Hindlimb muscle (tissue), 1 donor: Measurements from ENCODE around the gene PDXDC1. TPM values are rescaled to one million over a fixed set of nuclear protein-coding genes. Genes with fewer than 3 reads are reported as not detected.
"Not testable (repeated sequence)": the region's sequence is repeated elsewhere in the genome, so short reads cannot be mapped to it uniquely, and the experiment has no call there.

Experiments used
- DNase-seq: peaks from one replicate; pipeline ENCODE4 v3.0.0-alpha.2; 2013
- polyA plus RNA-seq: library from polyadenylated mRNA; unstranded; fragments of 120-200 nt; gene quantifications from one replicate; pipeline ENCODE4 v1.2.1, GENCODE V29; 2013; ENCODE audit not compliant: insufficient read length

Gene PDXDC1
- 39.5 TPM for polyA plus RNA-seq

DNA sequence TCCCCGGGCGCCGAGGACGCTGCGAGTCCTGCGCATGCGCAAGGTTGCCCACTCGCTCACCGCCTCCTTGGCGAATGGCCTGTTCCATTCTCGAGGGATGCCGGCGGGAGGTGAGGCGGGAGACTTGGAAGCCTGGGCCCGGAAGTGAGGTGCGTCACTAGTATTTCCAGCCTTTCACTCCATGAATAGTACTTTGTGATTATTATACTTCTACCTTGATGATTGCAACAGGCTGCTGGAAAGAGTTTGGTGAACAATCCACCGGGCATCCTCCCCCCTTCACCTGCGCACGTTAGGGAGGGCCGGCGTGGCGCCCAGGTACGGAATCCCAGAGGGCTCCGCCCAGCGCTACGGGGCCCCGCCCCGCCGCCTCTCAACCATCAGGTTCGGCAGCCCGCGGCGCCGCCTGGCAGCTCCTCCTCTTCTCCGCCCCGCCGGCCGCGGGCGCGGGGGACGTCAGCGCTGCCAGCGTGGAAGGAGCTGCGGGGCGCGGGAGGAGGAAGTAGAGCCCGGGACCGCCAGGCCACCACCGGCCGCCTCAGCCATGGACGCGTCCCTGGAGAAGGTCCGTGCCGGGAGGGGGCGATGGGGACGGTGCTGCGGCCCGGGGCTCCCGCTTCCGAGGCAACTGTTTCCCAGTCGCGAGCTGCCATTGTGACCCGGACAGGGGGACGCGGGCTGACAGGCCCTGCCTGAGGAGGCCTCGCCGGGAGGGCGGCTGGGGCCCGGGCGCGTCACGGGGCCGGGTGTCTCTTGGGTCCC lies at the start of gene PDXDC1:
Gene PDXDC1 (plus strand): TSS at position 371 of the 762 bp plus-strand sequence. CDS start 174 bp downstream, at position 545.
- peak; percentile 84 for DNase-seq

DNA sequence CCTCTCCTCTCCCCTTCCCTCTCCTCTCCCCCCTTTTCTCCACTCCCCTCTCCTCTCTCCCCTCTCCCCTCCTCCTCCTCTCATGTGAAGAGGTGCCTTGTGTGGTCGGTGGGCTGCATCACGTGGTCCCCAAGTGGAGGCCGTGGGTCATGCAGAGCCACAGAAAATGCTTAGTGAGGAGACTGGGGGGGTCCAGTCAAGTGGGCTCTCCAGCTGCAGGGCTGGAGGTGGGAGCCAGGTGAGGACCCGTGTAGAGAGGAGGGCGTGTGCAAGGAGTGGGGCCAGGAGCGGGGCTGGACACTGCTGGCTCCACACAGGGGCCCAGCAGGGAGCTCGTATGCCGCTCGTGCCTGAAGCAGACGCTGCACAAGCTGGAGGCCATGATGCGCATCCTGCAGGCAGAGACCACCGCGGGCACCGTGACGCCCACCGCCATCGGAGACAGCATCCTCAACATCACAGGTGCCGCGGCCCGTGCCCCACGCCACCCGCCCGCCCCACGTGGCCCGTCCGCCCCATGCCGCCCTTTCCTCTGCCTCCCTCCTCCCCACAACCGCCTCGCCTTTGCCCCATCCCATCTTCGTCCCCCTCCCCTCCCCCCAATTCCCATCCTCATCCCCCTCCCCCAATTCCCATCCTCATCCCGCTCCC lies 46.6 kb upstream of the PDXDC1 start:
- DNase-seq: not testable (repeated sequence)

GRCh38 chr16:14929176-14929575 lies 45.6 kb upstream of the PDXDC1 start:
- not testable (repeated sequence) for DNase-seq

- not testable (repeated sequence) for DNase-seq
These were observed 44.6 kb upstream of the PDXDC1 start for GRCh38 chr16:14930246-14930645.

GRCh38 chr16:14930971-14931370 lies 43.9 kb upstream of the PDXDC1 start:
- DNase-seq: not testable (repeated sequence)

DNA sequence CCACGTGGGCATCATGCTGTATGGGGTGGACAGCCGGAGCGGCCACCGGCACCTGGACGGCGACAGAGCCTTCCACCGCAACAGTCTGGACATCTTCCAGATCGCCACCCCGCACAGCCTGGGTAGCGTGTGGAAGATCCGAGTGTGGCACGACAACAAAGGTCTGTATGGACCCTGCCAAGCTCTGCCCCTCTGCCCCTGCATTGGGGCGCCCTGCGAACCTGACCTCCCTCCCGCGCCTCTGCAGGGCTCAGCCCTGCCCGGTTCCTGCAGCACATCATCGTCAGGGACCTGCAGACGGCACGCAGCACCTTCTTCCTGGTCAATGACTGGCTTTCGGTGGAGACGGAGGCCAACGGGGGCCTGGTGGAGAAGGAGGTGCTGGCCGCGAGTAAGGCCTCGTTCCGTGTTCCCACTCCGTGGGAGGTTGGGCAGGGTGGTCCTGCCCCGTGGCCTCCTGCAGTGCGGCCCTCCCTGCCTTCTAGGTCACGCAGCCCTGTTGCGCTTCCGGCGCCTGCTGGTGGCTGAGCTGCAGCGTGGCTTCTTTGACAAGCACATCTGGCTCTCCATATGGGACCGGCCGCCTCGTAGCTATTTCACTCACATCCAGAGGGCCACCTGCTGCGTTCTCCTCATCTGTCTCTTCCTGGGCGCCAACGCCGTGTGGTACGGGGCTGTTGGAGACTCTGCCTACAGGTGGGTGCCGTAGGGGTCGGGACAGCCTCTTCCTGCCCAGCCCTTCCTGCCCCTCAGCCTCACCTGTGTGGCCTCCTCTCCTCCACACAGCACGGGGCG lies 42.0 kb upstream of the PDXDC1 start:
- DNase-seq: not testable (repeated sequence)

DNA sequence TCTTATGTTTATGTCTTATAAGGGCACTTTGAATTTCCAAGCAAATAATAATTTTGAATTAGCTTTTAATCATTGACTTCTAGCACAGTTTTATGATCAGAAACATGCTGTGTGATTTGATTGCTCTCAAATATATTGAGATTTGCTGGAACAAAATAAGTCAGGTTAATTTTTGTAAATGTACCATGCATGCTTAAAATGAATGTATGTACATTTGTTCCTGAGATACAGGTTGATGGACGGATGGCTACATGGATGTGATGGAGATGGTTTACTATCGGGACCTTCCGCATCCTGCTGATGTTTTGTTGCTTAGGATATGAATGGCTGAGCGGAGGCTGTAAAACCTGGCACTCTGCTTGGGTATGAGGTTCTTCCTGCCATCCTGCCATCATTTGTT lies 37.7 kb upstream of the PDXDC1 start, which contains the start of gene NPIPA1:
Gene NPIPA1 (plus strand): TSS at position 301 of the 400 bp plus-strand sequence. CDS start 0 bp downstream, at position 301.
- not testable (repeated sequence) for DNase-seq

DNA sequence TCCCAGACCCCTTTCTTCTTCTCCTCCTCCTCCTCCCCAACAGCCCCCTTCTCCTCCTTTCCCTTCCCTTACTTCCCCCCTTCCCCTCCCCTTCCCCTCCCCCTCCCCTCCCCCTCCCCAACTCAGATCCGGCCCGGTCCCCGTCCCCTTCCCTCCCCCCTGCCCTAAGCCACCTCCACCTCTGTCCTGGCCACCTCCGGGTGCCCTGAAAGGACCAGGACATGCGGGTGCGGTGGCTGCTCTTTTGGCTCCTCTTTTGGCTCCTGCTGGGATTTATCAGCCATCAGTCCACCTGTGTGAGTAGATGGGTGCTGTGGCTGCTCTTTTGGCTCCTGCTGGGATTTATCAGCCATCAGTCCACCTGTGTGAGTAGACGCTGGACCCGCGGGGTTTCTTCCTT lies 36.8 kb upstream of the PDXDC1 start:
- not testable (repeated sequence) for DNase-seq

DNA sequence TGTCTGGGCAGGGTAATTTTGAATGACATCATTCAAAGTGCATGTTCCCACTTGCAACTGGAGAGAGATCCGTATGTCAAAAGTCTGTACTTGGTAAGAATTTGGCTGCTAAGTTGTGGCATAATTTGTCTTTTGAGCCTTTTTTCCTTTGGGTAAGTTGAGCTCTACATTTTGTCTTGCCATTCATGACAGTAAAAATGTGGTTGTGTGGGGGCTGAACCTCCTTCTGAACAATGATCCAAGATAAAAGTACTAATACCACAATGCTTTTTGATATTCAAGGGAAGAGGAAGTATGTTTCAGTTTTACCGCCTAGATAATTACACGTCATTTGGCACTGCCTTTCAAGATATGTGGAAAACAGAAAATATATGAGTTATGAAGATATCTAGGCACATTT lies 32.1 kb upstream of the PDXDC1 start:
- DNase-seq: not testable (repeated sequence)

DNA sequence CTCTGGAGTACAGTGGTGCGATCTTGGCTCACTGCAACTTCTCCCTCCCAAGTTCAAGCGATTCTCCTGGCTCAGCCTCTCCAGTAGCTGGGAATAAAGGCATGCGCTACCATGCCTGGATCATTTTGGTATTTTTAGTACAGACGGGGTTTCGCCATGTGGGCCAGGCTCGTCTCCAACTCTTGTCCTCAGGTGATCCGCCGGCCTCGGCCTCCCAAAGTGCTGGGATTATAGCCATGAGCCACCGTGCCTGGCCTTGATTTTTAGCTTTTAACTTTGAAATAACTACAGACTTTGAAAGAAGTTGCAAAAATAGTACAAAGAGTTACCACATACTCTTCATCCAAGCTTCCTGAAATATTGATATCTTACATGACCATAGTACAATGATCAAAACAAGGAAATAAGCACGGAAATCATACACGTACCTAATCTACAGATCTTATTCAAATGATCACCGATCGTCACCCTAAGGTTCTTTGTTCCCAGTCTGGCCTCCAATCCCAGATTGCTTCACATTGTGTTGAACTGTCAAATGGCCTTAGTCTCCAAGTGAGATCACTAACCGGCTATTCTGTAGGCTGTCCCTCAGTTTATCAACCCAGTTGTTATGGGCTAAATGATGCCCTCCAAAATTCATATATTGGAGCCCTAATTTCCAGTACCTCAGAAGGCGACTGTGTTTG lies 19.1 kb upstream of the PDXDC1 start:
- no peak for DNase-seq

DNA sequence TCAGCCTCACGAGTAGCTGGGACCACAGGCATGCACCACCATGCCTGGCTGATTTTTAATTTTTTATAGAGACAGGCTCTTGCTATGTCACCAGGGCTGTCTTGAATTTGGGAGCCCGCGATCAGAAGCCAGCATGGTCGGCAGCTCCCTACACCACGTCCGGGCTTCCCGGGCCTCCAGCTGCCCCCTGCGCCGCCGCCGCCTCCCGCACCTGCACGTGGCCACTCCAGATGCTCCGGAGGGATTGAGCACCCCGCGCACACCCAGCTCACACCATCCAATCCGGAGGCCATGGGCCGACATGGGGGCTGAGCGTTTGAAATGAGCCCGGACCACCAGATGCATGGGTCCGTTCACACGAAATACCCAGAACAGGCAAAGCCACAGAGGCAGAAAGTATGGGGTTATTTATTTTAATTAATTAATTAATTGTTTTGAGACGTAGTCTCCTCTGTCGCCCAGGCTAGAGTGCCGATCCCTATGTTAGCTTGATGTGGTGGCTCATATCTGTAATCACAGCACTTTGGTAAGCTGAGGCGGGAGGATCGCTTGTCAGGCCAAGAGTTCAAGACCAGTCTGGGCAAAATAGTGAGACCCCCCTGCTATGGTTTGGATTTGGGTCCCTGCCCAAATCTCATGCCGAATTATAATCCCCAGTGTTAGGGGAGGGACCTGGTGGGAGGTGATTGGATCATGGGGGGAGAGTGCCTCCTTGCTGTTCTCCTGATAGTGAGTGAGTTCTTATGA lies 17.1 kb upstream of the PDXDC1 start:
- DNase-seq: no peak

DNA sequence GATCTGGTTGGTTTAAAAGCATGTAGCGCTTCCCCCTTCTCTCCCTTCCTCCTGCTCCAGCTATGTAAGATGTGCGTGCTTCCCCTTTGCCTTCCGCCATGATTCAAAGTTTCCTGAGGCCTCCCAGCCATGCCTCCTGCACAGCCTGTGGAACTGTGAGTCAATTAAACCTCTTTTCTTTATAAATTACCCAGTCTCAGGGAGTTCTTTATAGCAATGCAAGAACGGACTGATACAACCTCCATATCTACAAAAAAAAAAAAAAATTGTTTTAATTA lies 16.6 kb upstream of the PDXDC1 start:
- no peak for DNase-seq

DNA sequence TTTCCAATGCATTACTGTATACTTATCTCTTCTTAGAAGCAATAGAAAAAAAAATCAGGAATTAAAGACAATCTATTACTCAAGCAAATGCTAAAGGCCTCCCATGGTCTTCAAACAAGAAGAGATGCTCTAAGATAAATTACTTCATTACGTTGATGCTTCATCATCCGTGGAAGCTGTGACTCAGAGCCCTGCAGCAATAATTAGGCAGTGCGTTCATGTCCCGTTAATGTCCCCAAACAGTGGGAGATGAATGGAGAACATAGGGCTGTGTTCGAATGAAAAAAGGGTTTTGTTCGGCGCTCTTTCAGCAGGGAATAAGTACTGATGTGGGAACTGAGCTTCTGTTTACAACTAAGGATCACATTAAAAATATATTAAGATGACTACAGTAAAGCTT lies 15.9 kb upstream of the PDXDC1 start:
- no peak for DNase-seq

DNA sequence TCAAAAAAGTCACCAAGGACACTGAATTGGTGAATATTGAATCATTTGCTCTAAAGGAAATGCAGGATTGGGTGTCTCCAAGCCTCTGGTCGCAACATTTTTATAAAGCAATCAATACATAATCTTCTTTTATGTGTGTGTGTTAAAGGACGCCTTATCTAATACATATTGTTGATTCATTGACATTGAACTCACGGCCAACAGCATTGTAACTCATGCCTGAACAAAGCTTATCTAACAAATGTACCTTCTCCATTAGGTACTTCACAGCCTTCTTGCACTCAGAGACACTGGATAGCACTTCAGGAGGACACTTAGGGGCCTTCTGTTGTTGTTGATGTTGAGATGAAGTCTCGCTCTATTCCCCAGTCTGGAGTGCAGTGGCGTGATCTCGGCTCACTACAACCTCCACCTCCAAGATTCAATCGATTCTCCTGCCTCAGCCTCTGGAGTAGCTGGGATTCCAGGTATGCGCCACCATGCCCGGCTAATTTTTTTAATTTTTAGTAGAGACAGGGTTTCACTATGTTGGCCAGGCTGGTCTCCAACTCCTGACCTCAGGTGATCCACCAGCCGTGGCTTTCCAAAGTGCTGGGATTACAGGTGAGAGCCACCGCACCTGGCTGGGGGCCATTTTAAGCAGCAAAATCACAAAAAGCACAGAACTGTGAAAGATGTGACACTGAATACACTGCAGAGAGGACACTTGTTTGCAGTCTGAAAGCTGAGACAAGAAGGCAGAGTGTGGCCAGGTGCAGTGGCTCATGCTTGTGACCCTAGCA lies 13.2 kb upstream of the PDXDC1 start:
- no peak for DNase-seq

GRCh38 chr16:14963281-14964173 lies 11.3 kb upstream of the PDXDC1 start:
- no peak for DNase-seq

GRCh38 chr16:14965328-14965727 lies 9.5 kb upstream of the PDXDC1 start:
- no peak for DNase-seq

DNA sequence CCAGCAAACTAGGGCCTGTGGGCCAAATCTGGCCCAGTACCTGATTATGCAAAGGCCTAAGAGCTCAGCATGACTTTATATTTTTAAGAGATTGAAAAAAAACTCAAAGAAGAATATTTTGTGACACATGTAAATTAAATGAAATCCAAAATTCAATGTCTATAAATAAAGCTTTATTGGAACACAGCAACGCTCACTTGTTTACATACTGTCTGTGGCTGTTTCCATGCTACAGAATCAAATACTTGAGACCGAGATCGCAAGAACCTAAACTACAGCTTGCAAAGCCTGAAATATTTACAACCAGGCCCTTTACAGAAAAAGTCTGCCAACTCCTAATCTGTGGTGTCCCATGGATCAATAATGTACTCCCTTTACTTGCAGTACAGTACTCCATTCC lies 5.0 kb upstream of the PDXDC1 start:
- DNase-seq: not testable (repeated sequence)

DNA sequence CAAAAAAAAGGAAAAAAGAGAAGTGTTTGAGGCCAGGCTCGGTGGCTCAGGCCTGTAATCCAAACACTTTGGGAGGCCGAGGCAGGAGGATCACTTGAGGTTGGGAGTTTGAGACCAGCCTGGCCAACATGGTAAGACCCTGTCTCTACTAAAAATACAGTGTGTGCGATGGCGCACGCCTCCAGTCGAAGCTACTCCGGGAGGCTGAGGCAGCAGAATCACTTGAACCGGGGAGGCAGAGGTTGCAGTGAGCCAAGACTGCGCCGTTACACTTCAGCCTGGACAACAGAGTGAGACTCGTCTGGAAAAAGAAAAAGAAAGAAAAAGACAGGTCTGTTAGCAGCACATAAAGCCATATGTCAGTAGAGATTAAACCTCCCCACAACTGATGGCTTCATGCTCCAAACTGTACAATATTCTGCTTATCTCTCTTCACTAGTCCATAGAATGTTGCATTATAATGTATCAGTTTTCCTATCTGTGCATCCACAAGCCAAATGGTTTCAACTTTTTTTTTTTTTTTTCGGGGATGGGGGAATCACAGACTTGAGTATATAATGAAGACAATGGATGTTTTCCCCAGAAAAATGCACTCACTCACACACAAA lies 3.1 kb upstream of the PDXDC1 start:
- DNase-seq: not testable (repeated sequence)

- not testable (repeated sequence) for DNase-seq
These were observed 972 bp upstream of the PDXDC1 start for GRCh38 chr16:14973785-14974322.
